NCI-H2227 (cell line): ENCODE measurements around the gene TANC2.
"Not testable (repeated sequence)": the region's sequence is repeated elsewhere in the genome, so short reads cannot be mapped to it uniquely, and the experiment has no call there.

Experiments used
- DNase-seq: peaks from one replicate; lab custom pipeline; 2025; ENCODE audit not compliant: unreplicated experiment; lab: John Stamatoyannopoulos, UW

Gene TANC2

DNA sequence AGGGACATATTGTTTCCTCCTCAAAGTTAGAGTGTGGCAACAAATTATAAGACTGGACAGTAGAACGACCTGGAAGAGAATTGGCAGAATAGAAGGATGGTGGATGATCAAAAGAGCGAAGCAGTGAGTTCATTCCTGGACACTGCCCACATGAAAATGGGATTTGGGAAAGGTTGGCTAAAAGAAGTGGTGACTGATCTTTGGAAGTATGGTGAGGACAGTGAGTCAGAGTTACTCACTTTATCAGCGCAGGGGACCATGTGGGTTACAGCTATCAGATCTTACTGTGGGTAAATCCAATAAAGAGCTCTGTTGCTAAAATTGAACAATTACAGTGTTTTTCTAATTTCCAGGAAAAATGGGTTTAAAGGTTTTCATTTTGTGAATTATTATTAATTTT lies 2.7 kb upstream of the TANC2 start:
- no peak for DNase-seq

DNA sequence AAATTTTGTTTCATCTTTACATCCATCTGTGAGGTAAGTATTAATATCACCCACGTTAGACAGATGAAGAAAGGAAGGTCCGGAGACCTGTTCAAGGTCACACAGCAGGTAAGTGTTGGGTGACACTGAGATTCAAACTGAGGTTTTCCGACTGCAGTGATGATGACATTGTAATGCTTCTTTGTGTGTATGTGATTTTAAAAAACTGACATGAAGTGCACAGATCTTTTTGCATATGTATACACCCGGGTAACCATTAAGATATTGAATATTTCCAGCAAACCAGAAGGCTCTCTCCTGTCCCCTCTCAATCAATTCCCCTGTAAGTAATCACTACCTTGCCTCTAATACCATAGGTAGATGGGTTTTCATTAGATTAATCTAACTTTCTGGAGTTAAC lies 1.5 kb upstream of the TANC2 start:
- no peak for DNase-seq

DNA sequence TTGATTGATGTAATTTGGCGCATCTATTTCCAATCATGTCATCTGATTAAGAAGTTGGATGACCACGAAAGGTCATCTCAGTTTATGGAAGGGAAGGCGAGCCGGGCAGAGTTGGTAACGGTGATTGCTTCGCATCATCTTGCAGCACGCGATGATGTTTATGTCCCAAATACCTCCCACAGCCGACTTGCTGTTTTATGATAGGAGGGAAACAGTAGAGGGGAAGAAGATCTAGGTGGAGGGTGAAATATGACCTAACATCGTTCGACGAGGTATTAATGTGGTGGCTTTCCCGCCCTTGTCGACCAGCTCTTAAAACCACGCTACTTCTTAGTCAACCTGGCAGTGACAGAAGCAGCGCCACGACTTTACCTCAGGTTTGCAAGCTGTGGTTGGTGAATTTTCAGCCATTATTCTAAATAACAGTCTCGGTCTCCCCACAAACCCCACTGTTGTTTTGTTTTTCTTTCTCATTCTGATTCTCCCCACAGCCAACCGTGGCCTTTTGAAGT lies 805 bp upstream of the TANC2 start:
- DNase-seq: no peak

DNA sequence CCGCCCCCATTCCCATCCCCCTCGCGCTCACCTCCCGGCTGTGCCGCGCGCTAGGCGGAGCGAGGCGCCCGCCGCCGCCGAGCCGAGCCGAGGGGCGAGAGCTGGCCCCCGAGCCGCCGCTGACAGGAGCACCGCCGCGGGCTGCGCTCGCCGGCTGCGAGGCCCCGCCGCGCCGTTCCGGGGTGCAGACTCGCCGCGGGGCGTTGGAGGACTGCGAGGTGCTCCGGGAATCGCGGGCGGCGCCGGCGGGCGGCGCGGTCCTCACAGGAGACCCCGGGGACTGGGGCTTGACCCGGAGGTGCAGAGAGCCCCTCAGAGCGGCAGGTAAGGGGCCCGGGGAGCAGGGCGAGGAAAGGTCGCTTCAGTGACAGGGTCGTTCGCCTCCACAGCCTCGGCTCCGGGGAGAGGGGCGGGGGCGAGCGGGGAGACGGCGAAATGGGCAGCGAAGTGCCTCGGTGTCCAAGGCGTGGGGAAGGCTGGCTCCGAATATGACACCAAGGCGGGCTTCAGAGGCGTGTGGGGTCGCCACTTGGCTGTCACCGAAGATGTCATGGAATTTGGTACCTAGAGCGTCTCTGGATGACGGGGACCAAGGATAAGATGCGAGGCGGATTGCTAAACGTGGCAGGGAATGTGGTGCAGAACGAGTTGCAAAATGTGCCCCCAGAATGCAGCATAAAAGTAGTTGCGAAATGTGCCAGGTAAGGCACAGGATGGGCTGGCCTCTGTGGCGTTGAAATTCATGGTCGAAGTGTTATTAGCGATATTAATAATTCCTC lies 580 bp downstream of the TANC2 start:
- DNase-seq: peak; percentile 37

DNA sequence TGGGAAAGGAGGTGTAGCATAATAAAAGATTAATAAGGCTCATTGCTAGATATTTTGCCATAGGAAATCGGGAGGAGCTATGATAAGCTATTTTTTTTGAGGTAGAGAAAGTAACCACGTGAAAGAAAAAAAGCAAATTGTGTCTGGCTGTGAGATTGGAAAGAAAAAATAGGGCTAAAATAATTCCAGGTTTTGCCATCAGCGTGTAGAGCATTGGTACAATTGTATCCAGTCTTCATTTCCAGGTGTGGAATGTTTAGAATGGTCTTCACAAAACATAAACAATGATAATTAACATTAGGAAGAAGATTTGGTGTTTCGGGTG lies 1.1 kb downstream of the TANC2 start:
- DNase-seq: no peak

DNA sequence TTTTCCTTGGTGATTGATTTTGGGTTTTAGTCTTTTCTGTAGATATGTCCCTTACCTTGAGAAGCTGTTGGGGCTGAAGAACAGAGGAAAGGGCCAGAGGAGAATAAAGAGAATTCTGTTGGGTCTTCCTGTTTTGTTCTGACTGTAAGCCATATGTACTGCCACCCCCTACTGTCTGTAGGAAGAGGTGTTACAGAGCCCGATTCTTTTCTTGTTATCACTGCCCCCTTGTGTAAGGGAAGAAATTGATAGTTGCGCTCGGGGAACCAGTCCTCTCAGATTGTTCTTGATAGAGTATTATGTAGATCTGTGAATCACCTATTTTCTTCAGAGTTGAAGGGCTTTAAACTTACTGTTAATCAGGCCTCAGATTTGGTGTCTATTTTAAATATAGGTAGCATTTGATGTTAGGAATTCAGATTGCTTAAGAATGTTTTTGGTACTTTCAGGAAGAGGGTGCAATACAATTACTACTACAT lies 2.4 kb downstream of the TANC2 start:
- peak; percentile 83 for DNase-seq

DNA sequence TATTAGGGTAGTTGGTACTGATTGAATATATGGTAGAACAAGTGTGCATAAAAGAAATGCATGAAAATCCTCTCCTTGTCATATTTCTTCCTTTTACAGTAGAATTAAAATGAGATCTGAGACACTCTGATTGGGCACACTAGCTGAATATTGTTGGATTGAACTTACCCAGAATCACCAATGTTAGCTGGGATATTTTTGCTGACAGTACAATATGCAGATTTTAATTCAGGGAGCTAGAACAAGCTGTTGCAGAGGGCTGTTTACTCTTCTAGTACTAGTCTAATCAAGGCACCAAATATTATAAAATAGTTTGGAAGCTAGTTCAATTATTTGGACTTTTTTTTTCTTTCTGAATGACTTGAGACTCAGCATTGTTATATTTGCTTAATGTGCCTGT lies 4.6 kb downstream of the TANC2 start:
- no peak for DNase-seq

DNA sequence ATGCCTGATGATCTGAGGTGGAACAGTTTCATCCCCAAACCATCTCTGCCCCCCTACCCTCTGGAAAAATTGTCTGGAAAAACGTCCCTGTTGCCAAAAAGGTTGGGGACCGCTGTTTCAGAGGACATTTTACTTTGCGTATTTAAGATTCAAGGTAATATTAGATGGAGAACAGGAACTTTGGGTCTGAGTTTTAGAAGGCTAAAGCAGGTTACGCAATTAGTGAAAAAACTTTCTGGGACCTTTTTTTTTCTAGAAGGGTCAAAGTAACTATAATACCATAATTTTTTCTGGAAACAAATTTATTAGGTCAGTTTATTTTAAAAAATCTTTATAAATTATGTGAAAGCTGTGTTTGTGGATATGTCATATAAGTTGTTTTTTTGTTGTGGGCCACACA lies 5.8 kb downstream of the TANC2 start:
- no peak for DNase-seq

DNA sequence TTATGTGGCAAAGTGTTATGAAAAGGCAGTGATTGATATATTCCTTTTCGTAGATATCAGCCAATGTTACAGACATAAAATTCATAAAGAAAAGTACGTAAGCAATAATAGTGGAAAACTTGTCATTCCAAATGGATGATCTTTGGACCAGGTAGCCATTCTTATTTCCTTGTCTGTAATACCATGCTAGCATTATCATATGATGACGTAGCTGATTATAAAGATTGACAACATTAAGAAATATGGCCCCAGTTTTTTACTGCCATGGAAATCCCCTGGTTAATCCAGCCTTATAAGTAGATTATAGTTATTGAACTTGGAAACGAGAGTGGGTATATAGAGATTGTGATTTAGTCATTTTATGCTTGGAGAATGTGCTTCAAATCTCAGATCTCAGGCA lies 8.8 kb downstream of the TANC2 start:
- DNase-seq: no peak

DNA sequence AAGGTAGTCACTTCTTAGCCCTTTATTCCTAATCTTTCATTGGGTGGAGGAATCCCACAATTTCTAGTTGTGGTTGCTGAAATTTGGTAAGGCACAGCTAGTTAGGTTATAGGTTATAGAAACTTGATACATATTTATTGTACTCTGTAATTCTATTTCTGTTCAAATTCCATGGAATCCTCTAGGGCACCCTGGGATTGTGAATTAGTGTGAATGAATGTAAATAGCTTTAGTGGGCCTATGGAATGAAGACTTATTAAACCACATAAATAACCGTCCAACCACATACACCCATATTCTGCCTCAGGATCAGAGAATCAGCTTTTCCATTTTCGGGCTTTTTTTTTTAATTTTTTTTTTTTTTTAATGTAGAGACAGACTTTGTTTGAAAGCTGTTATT lies 9.2 kb downstream of the TANC2 start:
- DNase-seq: no peak

DNA sequence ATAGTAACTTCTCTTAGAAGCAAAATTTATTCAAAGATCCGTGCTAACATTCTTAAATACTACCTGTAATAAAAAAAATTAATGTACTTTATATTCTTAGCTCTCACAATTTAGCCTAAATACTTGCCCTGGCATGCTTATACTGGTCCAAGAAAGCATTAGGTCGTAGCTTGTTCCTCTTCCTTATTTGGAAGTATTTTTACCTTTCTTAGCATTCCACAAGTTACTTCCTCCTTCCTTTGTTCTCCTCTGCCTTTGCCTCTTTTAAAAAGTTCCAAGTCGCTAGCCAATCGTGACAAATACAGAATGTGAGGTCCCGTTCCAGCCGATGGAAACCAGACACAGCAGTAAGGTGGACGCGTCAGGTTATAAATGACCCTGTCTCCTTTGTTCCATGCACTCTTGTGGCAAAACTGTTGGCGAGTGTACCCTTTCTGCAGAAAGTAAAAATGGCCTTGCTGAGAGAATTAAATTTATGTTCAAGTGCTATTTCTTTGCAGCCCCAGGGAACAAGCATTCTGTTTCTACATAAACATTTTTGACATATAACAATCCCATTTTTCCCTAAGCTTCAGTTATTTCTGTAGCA lies 10.7 kb downstream of the TANC2 start:
- DNase-seq: not testable (repeated sequence)

DNA sequence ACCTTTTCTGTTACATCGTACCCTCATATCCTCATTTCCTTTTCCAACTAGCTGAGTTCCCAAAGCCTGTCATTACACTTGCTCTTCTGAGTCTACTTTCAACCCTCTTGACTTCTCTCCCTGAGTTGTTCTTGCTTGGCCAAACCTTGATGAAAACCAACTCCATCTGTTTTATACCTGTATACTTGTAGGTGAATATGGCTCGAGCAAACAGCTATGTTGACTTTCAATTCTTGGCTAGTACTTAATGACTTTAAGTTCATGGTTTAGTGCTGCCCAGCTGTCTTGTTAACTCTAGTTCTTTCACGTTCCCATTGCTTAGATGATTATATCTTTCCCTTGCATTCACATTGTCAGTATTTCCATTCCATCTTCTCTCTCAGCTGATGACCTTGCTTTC lies 14.8 kb downstream of the TANC2 start:
- DNase-seq: no peak

DNA sequence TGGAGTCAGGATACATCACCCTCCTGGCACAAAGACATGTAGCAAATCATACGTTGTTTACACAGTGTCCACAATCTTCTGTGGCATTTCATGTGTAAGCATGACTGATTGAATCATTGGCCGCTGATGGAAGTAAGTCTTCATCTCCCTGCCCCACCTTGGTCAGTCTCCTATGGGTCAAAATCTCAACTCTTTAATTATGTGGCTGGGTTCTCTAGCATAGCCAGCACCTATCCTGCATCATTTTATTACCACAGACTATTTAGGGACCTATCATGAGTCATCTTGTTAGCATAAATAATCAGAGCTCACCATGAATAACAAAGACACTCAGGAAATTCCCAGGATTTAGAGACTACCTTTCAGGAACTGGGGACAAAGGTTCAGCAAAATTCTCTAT lies 15.9 kb downstream of the TANC2 start:
- DNase-seq: no peak

DNA sequence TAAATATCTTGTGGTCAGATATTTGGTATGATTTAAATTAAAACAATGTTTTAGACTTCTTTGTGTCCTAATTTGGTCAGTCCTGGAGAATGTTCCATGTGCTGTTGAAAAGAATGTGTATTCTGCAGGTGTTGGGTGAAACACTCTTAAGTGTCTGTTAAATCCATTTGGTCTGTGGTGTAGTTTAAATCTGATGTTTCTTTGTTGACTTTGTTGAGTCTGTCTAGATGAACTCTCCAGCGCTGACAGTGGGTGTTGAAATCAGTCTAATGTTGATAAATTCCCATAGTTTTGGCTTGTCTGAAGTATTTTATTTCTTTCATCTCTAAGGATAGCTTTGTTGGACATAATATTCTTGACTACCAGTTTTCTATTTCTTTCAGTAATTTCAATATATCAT lies 18.8 kb downstream of the TANC2 start:
- DNase-seq: no peak

DNA sequence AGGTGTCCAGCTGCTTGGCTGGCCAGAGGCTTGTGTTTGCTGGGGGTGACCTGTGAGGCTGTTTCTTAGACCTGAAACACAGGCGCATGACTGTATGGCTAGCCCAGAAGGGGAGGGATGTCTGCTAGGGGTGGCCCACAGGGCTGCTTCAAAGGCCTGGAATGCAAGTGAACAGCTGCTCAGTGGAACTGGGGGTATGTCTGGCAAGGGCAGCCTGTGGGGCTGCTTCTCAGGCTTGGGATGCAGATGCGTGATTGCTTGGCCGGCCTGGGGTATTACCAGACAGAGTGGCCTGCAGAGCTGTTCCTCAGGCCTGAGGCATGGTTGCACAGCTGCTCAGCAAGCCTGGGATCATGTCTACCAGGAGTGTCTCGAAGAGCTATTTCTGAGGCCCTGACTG lies 20.5 kb downstream of the TANC2 start:
- no peak for DNase-seq

DNA sequence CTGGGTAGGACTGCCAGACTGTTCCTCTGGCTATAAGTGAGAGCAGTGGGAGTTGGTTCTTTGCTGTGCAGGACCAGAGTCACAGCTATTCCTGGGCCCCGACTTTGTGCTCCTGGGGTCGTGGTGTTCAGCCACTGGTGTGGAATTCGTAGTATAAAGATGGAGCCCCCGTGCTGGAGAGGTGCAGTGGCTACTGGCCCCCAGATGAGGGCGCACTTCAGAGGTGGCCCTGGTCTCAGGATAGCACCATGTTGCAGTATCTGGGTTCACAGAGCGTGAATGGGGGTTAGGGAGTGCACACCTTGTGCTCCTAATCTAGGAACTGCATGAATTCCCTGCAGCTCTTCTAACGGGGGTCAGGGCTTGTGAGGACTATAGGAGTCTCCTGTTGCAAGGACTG lies 21.1 kb downstream of the TANC2 start:
- no peak for DNase-seq

DNA sequence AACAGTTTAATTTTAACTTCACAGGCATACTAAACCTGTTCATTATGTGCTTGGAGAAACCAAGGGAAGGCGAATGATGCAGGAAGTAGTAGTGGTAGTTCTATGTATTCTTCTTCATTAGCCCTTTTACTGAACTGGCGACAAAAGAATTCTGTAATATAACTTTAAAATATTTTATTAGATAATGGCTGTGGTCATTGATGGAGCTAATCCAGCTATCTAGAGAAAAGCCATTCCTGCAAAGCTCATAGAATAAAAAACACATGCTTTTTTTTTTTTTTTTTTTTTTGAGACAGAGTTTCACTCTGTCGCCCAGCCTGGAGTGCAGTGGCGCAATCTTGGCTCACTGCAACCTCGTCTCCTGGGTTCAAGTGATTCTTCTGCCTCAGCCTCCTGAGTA lies 23.5 kb downstream of the TANC2 start:
- no peak for DNase-seq

DNA sequence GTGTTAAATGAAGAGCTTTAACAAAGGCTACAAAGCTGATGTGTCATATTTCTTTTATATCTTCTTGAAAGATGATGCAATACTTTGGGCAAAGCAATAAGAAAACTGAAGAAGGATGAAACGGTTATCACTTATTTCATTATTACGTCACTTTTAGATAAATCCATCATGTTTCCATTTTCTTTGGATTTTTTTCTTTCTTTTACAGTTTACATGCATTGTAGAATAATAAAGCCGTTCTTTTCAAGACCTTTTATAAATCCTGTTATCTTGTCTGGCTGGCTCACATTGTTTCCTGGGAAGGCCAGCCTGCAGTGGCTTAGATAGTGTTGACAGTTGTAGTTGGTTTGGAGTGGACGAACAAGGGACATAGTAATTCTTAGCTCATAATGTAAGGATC lies 28.9 kb downstream of the TANC2 start:
- no peak for DNase-seq

DNA sequence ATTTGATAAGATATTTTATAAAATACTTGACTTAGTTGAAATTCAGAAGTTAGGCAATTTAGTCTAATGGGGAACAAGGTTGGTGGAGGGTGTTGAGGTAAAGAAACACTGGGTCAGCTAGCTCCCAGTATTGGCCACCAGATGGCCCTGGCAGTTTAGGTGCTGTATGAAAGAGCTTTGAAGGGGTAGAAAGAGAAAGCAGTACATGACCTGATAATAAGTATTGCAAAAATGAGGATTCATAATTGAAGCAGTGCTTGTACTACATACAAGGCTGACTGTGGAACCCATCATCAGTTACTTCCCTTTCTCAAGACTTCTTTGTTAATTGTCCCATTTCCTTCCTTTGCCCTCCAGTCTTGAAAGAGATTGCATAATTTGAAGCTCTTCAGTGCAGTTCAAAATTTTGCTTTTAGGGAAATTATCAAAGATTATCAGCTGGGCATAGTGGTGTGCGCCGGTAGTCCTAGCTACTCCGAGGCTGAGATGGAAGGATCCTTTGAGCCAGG lies 29.4 kb downstream of the TANC2 start:
- DNase-seq: peak; percentile 26

DNA sequence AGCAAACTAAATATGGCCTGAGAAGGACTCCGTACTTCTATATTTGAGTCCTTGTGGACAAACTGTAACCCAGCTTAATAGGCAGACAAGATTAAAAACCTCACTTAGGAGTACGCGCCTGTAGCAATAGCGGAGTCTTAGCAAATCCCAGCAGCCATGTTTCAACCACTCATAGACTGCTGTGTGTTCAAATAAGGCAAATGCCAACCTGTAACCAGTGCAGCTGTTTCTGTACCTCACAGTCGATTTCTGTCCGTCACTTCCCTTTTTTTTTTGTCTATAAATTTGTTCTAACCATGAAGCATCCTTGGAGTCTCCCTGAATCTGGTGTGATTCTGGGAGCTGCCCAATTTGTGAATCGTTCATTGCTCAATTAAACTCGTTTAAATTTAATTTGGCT lies 30.2 kb downstream of the TANC2 start:
- DNase-seq: no peak

DNA sequence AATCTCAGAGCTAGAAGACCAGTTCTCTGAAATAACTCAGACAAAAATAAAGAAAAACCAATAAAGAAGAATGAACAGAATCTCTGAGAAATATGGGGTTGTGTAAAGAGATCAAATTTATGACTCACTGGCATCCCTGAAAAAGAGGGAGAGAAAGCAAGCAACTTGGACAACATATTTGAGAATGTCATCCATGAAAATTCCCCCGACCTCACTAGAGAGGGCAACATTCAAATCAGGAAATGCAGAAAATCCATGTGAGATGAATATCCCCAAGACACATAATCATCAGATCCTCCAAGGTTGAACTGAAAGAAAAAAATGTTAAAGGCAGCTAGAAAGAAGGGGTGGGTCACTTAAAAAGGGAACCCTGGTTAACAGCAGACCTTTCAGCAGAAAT lies 32.1 kb downstream of the TANC2 start:
- DNase-seq: no peak

DNA sequence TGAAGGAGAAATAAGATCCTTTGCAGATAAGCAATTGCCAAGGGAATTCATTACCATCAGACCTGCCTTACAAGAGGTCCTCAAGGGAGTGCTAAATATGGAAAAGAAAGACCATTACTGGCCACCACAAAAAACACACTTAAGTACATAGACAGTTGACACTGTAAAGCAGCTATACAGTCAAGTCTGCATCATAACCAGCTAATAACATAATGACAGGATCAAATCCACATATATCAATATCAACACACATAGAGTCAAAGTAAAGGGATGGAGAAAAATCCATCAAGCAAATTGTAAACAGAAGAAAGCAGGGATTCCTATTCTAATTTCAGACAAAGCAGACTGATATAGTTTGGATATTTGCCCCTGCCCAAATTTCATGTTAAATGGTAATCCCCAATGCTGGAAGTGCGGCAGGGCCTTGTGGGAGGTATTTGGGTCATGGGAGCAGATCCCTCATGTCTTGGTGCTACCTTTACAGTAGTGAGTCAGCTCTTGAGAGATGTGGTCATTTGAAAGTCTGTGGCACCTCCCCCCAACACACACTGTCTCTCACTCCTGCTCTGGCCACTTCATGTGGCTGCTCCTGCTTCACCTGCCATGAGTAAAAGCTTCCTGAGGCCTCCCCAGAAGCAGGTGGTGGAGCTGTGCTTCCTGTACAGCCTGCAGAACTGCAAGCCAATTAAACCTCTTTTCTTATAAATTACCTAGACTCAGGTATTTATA lies 32.8 kb downstream of the TANC2 start:
- no peak for DNase-seq
